ENCODE results near the gene GGA1. TPM values are rescaled to one million over a fixed set of nuclear protein-coding genes. Genes with fewer than 3 reads are reported as not detected.

The GGA1 gene
- total RNA-seq, 2 donors from 2014 or later: 17.7 to 29.0 TPM

- Histone ChIP-seq H3K27ac (no peak overlapping the region), H3K4me1 (peaks cover 0 to 35% of the 10 kb centered on the region in 2 donors), H3K36me3 (peaks cover 21% of the 10 kb centered on the region), H3K9me3 (no peaks in the 10 kb centered on the region), H3K27me3 (no peaks in the 10 kb centered on the region), H3K4me3 (no peak overlapping the region)
- DNase-seq (ENCODE audit: low spot score): peak; percentile 78
- TF ChIP-seq, protein P1, sequence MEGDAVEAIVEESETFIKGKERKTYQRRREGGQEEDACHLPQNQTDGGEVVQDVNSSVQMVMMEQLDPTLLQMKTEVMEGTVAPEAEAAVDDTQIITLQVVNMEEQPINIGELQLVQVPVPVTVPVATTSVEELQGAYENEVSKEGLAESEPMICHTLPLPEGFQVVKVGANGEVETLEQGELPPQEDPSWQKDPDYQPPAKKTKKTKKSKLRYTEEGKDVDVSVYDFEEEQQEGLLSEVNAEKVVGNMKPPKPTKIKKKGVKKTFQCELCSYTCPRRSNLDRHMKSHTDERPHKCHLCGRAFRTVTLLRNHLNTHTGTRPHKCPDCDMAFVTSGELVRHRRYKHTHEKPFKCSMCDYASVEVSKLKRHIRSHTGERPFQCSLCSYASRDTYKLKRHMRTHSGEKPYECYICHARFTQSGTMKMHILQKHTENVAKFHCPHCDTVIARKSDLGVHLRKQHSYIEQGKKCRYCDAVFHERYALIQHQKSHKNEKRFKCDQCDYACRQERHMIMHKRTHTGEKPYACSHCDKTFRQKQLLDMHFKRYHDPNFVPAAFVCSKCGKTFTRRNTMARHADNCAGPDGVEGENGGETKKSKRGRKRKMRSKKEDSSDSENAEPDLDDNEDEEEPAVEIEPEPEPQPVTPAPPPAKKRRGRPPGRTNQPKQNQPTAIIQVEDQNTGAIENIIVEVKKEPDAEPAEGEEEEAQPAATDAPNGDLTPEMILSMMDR (IDR thresholded peaks at IDR 0.05): peak; percentile 94 to 95
Observed at GRCh38 chr22:37681556-37682049, 73.0 kb downstream of the GGA1 start.

Other genes with a start within 250 kb of the GGA1 start
- gene ELFN2, start 181.4 kb upstream of the GGA1 start, total RNA-seq: not detected
- gene MFNG, start 122.5 kb upstream of the GGA1 start, total RNA-seq: 10 to 100 TPM in 1 of 2 donors, 1 to 10 TPM in 1; 9.9 to 19.5 TPM
- 1 to 10 TPM; 4.2 to 5.8 TPM for gene CARD10, start 89.4 kb upstream of the GGA1 start, total RNA-seq
- gene CDC42EP1, start 48.4 kb upstream of the GGA1 start, total RNA-seq: 10 to 100 TPM; 20.7 to 34.8 TPM
- gene LGALS2, start 28.7 kb upstream of the GGA1 start, total RNA-seq: not detected
- gene SH3BP1, start 30.8 kb downstream of the GGA1 start, total RNA-seq: 1 to 10 TPM; 1.5 to 4.0 TPM
- 10 to 100 TPM; 15.7 to 32.0 TPM for gene PDXP, start 49.9 kb downstream of the GGA1 start, total RNA-seq
- gene LGALS1, start 66.8 kb downstream of the GGA1 start, total RNA-seq: 1,000 to 10,000 TPM in 1 of 2 donors, 100 to 1,000 TPM in 1; 584 to 1,958 TPM
- gene NOL12, start 77.5 kb downstream of the GGA1 start, total RNA-seq: 10 to 100 TPM; 17.8 to 24.7 TPM
- 100 to 1,000 TPM; 108 to 118 TPM for gene TRIOBP, start 88.2 kb downstream of the GGA1 start, total RNA-seq
- gene GCAT, start 199.1 kb downstream of the GGA1 start, total RNA-seq: 10 to 100 TPM; 15.7 to 34.2 TPM
- not detected for gene GALR3, start 214.5 kb downstream of the GGA1 start, total RNA-seq
- 10 to 100 TPM; 17.8 to 18.5 TPM for gene ANKRD54, start 235.5 kb downstream of the GGA1 start, total RNA-seq
- 100 to 1,000 TPM; 193 to 284 TPM for gene EIF3L, start 240.6 kb downstream of the GGA1 start, total RNA-seq